NCI-H2107 (cell line): ENCODE results near the gene PCDH9.
"Not testable (repeated sequence)": the region's sequence is repeated elsewhere in the genome, so short reads cannot be mapped to it uniquely, and the experiment has no call there.

Source experiments
- DNase-seq: peaks from one replicate; lab custom pipeline; 2025; lab: John Stamatoyannopoulos, UW

PCDH9 gene

DNA sequence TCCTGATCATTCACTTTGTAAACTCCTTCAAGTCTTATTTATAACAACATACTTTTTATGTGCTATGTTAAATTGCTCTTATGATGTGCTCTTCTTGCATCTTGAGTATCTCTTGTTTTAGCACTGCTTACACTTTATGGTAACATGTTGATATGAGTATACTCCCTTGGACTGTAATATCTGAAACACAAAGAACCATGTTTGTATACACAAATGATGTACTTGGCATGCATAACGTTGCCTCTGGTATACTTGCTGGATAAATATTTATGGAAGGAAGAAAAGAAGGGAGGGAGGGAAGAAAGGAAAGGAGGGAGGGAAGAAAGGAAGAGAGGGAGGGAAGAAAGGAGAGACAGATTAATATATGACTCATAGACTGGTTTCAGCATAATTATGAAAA is 333.2 kb downstream of the PCDH9 start:
- DNase-seq: no peak

DNA sequence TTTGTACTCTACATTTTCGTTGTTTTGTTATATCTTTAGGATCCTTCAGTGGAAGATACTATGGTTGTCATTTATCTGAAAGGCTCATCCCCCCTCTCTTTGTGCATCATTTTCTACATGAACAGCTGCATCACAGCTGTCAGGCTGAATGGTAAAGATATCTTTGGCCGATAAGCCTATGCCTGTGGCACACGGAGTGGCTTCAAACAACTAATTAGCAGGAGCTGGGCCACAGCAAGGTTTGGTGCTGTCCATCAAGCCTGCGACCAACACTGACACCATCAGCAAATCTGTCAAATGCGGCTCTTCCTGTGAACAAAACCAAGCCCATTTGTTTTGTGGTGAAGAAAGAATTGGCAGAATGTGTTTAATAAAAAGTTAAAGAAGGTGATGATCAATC is 334.4 kb downstream of the PCDH9 start:
- no peak for DNase-seq

DNA sequence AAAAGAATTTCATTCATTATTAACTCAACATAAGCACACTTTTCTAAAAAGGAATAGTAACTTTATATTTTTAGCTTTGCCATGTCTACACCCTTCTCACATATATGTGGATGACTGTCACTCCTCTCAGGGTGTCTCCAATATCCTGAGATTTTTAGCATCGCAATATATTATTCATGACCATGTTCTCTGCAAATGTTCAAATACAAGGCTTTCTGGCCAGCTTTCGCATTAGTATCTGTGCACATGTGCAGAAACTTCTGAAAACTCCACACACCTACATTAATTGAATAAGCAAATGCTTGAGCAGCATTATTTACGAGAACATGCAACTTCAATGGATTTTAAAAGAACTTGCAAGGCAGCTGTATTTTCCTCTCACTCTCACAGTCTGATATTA is 334.8 kb downstream of the PCDH9 start:
- DNase-seq: no peak

DNA sequence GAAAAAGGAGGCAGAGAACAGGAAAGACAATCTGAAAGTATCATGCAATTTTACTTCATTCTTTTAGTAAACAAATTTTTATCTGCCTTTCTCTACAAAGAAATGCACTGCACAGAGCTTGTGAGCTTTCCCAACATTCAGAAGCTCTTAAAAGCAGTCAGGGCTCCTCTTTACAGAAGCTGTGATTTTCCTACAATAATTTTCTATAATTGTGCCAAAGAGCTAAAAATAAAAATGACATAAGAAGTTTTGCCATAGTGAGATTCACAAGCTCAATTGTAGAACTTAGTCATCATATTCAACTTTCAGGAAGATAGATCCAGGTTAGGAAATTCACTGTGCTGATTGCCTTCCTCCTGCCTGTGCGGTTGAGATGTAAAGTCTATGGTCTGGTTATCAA is 341.4 kb downstream of the PCDH9 start:
- no peak for DNase-seq

DNA sequence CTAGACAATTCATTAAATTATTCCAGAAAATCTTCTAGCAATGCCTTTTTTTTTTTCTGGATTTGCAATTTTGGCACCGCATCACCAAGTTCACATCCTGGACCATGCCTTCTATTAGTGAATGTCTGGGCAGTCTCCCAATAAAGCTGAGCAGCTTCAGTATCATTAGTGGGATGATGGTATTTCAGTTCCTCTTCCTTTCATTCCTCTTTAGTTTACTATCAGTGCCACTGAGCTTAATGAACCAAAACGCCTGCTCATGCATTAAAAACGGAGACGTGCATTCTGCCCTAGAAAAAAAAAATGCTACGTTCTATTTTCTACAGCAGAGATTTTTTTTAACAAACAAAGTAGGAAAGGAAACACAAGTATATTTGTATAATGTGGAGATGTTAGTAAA is 343.0 kb downstream of the PCDH9 start:
- no peak for DNase-seq

DNA sequence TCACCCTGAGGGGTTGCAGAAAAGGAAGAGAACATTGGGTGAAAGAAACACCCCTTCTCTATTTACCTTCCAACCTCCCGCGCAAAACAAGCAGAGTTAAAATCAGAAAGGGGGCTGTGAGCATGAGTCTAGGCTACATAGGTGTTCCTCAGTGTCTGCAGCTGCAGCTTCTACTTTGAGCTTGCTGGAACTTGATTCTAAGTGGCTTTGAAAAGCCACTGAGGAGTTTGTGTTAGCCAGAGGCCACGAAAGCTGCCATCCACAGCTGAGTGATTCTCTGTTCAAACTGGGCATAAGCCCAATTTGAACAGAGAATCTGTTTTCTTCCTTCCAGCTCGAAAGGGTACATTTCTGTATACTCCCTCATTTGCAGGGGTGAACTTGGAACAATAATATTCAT is 343.9 kb downstream of the PCDH9 start:
- DNase-seq: no peak

DNA sequence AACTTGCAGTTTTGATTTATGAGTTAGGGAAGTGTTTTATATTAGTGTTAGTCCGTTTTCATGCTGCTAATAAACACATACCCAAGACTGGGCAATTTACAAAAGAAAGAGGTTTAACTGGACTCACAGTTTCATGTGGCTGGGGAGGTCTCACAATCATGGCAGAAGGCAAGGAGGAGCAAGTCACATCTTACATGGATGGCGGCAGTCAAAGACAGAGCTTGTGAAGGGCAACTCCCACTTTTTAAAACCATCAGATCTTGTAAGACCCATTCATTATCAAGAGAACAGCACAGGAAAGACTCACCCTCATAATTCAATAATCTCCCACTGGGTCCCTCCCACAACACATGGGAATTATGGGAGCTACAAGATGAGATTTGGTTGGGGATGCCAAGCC is 349.0 kb downstream of the PCDH9 start:
- DNase-seq: not testable (repeated sequence)

DNA sequence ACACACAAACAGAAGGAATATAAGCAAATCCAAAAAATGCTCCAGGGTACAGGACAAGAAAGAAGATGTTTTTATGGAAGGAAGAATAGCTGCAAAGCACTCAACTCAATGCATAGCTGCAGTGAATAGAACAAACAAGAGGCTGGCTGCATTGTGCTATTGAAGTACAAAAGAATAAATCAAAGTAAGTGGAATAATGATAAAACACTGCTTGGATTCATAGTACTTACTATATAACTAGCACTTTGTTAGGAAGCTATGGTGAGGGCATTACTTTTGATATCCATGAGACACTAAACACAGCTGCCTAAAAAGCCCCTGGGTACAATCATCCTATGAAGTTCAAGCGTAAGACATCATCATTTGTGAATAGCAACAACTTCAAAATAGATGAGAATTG is 350.1 kb downstream of the PCDH9 start:
- DNase-seq: no peak

DNA sequence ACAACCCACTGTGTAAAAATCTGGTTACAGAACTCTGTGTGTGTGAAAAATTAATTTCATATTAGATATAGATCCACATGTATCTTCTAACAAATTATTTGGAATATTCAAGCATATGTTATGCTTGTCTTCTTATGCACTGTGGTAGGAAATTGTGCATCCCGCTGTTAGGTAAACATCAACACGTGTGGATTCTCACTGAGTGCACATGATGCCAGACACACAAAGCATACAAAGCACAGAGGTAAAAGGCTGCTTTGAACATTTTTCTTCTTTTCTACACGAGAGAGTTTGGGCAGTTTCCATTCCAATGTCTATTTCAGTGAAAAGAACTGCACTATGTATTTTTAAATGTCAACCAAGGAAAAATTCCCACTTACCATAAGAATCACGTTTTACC is 354.9 kb downstream of the PCDH9 start:
- DNase-seq: no peak

DNA sequence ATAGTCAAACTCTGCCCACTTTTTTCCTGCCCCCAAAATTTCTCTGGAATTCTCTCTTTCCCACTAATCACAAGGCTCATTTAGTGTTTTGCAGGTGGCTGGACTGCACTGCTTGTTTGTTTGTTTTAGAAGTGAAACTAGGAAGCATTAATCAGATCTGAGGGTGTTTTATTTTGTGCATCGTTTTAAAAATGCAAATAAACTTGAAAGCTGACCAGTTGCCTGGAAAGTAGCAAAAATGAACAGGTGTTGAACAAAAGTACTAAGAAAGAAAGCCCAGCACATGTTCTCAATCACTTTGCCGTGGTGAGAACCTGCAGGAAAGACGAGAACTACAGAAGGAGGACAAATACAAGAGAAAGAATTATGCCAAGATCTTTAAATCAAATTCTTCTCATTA is 365.5 kb downstream of the PCDH9 start:
- no peak for DNase-seq

DNA sequence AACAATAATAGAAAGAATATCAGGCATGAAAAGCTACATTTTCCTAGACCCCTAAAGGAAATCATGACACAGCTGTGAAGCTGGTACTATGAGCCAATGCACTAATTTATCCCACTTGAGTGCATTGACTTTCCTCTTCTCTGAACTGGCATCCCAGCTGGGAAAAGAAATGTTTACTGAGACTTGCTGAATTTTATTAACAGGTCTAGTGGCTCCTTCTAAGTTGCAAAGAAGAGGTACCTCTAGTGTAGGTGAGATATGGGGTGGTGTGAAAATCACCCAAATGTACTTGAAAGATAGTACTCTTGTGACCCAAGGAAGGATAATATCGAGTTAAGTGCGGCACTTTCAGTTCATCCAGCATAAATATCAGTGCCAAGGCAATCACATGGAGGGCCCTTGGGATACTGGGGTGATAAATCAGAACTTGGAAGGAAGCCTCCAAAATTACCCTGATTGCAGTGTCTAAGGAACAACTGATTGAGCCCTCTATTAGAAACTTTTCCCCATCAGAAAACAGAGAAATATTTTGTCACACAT is 369.2 kb downstream of the PCDH9 start:
- no peak for DNase-seq

DNA sequence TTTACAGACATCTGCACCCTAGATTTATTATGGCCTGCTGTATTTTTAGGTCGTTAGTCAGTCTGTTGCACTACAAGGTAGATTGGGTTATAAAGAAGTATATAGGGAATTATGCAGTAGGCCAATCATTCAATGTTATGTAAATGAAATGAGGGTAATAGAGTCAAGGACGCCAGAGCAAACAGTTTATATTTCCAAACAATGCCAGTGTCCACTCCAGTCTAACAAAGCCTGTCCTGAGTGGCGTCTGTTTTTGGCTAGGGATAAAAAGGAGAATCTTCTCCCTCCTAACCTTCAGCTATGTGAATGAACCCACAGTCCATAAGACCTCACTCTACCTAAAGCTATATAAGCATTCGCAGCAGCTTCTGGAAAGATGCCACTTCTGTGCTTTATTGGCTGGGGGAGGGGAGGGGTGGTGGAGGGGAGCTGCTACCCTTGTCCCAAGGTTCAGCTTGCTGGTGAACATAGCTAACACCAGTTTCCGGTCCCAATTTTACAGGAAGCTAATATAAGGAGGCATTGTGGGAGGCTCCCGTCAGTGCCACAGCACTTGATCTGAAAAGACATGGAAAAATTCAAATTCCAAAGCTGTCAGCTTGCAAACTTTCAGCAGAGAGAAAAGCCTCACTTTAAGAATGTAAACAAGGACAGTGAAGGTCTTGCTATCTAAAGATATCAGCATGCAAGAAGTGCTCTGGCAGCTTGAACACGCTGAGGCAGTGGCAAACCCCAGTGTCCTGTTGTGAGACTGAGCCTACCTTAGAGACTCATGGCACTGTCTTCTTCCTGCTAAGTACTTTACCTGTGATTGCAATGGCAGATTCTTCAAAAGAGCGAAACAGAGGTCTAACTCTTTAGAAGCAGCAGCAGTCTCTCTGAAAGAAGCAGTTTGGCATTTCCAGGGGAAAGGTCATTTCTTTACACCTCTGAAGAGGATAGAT is 369.9 kb downstream of the PCDH9 start:
- DNase-seq: no peak

DNA sequence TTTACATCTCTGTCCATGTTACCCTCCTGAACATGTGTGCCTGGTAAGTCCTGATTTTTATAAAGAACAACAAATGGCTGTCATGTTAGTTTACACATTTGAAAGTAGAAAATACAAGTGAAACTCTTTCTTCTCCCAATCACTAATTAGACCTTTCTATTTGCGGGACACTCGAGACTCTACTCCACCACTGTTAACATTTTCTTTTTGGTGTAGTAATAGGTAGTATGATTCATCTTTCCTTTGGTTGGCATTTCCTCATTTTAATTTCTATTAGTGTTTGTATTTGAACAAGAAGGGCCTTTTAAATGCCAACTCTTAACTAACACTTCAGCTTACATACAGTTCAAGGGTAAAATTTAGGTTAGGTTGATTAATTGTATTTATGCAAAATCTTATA is 371.1 kb downstream of the PCDH9 start:
- no peak for DNase-seq

DNA sequence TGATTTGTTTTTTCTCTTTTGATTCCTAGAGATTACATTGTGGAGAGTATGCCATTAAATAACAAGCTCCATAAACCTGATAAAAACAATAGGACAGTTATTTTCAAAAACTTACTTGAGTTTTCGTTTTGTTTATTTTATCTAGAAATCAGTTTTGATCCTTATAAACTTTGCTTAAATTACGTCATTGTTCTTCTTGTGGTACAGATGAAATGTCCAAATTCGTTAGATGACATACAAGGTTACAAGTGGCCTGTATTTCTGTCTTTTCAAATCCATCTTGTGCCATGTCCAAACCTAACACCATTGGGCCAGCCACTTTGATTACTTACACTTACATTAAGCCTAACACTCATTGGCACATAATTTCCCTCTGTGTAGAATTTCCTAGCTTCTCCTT is 372.0 kb downstream of the PCDH9 start:
- DNase-seq: no peak

DNA sequence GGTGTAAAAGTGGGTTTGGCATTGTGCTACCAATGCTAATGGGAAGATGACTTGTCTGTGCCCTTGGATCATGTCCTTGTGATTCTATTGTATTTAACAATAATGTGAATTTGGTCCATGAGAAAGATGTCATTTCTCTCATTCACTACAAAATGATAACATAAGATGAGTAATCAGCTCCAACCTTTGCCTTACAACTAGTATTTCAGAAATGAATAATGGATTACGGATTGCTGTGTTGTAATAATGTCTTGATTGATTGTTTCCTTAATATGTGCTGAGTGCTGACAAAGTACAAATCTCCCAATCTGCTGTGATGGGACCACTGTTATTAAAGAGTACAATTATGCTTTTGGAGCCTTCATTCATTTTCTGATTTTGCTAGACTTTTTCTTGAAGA is 375.0 kb downstream of the PCDH9 start:
- no peak for DNase-seq

DNA sequence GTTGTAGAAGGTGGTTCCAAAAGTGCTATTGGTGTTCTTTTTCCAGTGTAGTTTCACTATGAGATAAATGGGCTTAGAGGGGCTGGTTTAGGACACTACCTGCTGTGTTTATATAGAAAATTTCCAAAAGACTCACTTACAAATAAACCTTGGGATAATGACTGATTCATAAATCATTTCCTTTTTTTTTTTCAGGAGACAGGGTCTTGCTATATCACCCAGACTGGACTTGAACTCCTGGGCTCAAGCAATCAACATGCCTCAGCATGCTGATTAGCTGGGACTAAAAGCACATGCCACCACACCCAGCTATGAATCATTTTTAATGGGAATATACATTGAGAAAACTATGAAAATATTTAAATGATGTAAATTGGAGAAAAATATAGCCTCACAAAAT is 376.6 kb downstream of the PCDH9 start:
- no peak for DNase-seq

DNA sequence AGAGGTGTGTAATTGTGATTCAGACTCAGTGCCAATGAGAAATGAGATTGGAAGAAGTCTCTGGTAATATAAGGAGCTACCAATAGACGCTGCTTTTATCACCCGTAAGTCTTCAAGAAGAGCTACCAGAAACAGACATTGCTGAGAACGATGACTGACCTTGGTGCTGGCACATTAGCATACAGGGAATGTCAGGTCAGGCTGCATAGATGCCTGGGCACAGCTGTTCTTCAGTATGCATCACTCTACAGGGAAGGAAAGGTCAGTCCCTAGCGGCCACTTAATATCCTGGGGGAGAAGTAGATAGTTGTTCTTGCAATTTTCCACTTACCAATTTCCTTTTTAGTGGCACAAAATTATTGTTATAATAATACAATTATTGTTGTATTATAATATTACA is 380.4 kb downstream of the PCDH9 start:
- no peak for DNase-seq

DNA sequence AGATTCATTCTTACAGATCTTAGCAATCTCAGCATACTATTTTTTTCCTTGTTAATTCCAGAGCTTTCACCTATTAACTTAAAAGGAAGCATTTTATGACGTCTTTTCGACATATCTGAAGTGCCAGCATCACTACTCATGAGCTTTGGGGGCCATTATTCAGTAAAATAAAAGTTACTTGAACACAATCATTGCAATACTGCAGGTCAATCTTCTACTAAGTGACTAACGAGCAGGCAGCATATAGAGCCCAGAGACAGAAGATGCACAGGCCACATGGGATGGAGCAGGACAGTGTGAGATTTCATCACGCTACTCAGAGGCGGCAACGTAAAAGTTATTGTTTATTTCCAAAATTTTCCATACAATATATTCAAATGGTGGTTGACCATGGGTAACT is 382.6 kb downstream of the PCDH9 start:
- no peak for DNase-seq

DNA sequence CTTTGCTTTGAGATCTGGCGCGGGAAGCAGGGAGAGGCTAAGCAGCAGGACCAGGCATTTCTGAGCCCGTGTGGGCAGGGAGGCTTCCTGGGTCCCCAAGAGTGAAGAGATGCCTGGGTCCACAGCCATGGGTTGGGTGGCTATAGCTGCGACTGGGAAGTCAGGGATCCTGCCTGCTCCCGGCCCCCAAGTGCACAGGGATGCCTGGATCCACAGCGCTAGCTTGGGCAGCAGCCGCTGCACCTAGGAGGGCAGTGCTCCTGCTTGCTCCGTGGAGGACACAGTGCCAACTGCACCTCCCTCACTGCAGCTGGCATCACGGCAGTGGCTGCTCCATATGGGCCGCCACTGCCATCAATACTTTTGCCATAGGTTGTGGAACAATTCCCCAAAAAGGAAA is 384.7 kb downstream of the PCDH9 start:
- DNase-seq: no peak

DNA sequence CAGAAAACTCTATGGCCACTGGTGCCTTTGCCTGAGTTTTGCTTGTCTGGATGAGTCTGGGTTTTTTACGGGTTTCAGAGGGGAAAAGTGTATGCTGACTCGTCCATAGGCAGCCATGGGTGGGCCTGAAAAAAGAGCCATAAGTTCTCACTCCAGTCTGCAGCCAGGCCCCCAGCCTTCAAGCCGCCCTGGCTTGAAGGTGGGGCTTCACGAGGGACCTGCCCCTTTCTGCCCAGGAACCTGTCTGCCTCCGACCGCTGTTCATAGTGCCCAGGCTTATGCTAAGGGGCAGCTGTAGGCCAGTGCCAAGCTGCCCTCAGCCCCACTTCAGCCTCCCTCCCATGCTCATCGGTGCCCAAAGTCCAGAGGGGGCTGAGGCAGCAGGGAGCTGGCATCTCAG is 385.2 kb downstream of the PCDH9 start:
- DNase-seq: no peak

DNA sequence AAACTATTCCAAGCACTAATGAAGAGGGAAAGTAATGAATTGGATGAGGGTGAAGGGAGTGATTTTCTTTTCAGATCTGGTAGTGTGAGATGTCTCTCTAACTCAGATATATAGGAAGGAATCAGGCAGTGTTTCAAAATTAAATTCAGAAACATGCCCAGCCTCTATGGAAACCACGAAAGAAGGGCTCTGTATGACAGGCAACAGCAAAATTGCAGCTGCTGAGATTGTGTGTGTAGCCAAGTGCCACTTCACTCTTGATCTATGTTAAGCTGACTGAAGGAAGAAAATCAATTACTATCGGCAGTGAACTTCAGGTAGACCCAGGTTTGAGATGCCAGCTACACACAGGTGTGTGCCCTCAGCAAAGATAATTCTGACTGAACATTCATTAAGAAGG is 387.4 kb downstream of the PCDH9 start:
- peak; percentile 15 for DNase-seq

DNA sequence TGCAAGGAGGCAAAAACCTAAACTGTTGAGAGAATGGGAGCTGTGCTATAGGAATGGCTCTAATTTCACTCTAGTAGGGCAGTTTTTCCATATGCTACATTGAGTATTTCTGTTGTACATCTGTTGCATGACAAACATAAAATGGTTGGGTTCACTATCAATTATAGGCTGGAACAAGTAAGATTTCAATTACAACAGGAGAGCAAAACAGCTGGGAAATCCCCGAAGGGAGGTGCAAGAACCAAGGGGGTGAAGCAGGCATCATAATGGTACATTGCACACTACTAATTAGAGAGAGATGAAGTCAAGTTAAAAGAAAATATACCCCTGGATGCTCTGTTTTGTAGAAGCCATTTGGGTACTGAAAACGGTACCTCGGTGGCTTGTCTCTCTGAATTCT is 389.5 kb downstream of the PCDH9 start:
- no peak for DNase-seq

DNA sequence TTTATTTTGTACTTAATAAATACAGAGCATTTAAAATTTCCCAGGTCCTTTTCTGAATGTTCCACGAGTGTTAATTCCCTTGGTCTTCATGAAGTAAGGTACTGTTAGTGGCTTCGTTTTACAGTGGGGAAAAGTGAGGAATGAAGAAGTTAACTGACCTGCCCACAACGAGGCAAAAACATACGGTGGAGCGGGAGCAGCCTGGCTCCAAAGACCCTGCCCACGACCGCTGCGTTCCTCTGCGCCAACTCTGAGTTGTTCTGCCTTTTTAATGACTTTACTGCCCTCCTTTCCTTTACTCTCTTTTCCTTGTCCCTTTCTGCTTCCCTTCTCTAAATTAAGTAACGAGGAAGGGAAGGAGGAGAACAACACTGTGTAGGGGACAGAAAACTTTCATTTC is 392.9 kb downstream of the PCDH9 start:
- DNase-seq: no peak

DNA sequence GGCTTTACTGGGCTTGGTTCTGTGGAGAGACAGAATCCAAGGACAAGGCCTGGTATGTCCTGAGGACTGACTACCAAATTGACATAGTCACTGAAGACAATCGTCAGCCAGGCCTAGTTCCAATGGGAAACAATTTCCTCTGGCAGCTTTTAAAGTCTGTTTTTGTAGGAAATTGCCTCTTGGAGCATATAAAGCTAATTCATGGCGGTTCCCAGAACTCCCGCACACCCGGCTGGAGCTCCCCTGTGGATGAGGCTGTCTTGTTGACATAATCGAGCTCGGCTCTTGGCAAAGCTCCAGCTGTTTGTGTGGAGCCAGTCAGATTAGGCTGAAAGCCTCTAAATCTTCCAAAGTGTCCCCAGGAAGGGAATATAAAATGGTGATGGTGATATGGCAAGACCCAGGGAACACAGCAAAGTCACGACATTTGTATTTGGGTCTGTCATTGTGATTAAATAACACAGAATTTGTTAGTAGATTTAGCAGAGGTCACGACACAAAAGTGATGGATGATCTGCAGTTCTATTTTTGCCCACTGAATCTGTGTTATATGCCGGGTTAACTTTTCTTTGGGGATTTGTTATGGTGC is 395.0 kb downstream of the PCDH9 start:
- peak; percentile 8 for DNase-seq
